ENCODE measurements around the gene SLC15A3.

The SLC15A3 gene

GRCh38 chr11:60939855-60940254, 12.1 kb downstream of the SLC15A3 start:
- H3K9ac ChIP-seq (ENCODE audit: low read length), result no peak overlapping the region
- no peak overlapping the region for H3K4me3 ChIP-seq (ENCODE audit: low read length)
- peaks cover 76% of the 10 kb centered on the region for H3K36me3 ChIP-seq (replicated peaks; ENCODE audit: low read depth, low read length)
- no peak overlapping the region for H2AFZ ChIP-seq (ENCODE audit: low read depth, low read length)
- H3K4me1 ChIP-seq (ENCODE audit: low read length), result peaks cover 26% of the 10 kb centered on the region
- H3K79me2 ChIP-seq (ENCODE audit: low read length), result peaks cover 24% of the 10 kb centered on the region
- H3K4me2 ChIP-seq (ENCODE audit: low read length), result no peak overlapping the region
- peaks cover 99% of the 10 kb centered on the region for H4K20me1 ChIP-seq (ENCODE audit: insufficient read depth, low read length)
- no peaks in the 10 kb centered on the region for H3K27me3 ChIP-seq (ENCODE audit: low read depth, low read length)
- TF ChIP-seq CTCF (IDR thresholded peaks at IDR 0.05; ENCODE audit: low read depth, low read length) (no peak), EZH2phosphoT487 (IDR thresholded peaks at IDR 0.05; ENCODE audit: low read depth) (no peak)
- no peak overlapping the region for H3K27ac ChIP-seq (ENCODE audit: low read length)
- no peaks in the 10 kb centered on the region for H3K9me3 ChIP-seq (ENCODE audit: insufficient read depth, low read length)

GRCh38 chr11:60939301-60939700, 12.7 kb downstream of the SLC15A3 start:
- peaks cover 31% of the 10 kb centered on the region for H3K4me1 ChIP-seq (ENCODE audit: low read length)
- no peak overlapping the region for H3K9ac ChIP-seq (ENCODE audit: low read length)
- H3K79me2 ChIP-seq (ENCODE audit: low read length), result peaks cover 19% of the 10 kb centered on the region
- H3K27ac ChIP-seq (ENCODE audit: low read length), result no peak overlapping the region
- H3K4me2 ChIP-seq (ENCODE audit: low read length), result no peak overlapping the region
- H3K27me3 ChIP-seq (ENCODE audit: low read depth, low read length), result no peaks in the 10 kb centered on the region
- H3K4me3 ChIP-seq (ENCODE audit: low read length), result no peak overlapping the region
- no peak overlapping the region for H2AFZ ChIP-seq (ENCODE audit: low read depth, low read length)
- no peak for TF ChIP-seq EZH2phosphoT487 (IDR thresholded peaks at IDR 0.05; ENCODE audit: low read depth)
- TF ChIP-seq CTCF (IDR thresholded peaks at IDR 0.05; ENCODE audit: low read depth, low read length), result no peak
- H3K9me3 ChIP-seq (ENCODE audit: insufficient read depth, low read length), result no peaks in the 10 kb centered on the region
- H4K20me1 ChIP-seq (ENCODE audit: insufficient read depth, low read length), result peaks cover 94% of the 10 kb centered on the region
- H3K36me3 ChIP-seq (replicated peaks; ENCODE audit: low read depth, low read length), result peaks cover 71% of the 10 kb centered on the region

- Histone ChIP-seq H3K4me2 (ENCODE audit: low read length) (no peak overlapping the region), H3K4me1 (ENCODE audit: low read length) (peaks cover 39% of the 10 kb centered on the region), H3K9ac (ENCODE audit: low read length) (no peak overlapping the region), H3K36me3 (replicated peaks; ENCODE audit: low read depth, low read length) (peaks cover 65% of the 10 kb centered on the region), H3K9me3 (ENCODE audit: insufficient read depth, low read length) (no peaks in the 10 kb centered on the region), H3K4me3 (ENCODE audit: low read length) (no peak overlapping the region), H3K27ac (ENCODE audit: low read length) (no peak overlapping the region), H3K27me3 (ENCODE audit: low read depth, low read length) (no peaks in the 10 kb centered on the region), H3K79me2 (ENCODE audit: low read length) (peaks cover 12% of the 10 kb centered on the region), H2AFZ (ENCODE audit: low read depth, low read length) (no peak overlapping the region), H4K20me1 (ENCODE audit: insufficient read depth, low read length) (peaks cover 86% of the 10 kb centered on the region)
- no peak for TF ChIP-seq CTCF (IDR thresholded peaks at IDR 0.05; ENCODE audit: low read depth, low read length)
- no peak for TF ChIP-seq EZH2phosphoT487 (IDR thresholded peaks at IDR 0.05; ENCODE audit: low read depth)
These were observed 13.5 kb downstream of the SLC15A3 start for GRCh38 chr11:60938500-60938899.

- Histone ChIP-seq H3K9me3 (ENCODE audit: insufficient read depth, low read length) (no peaks in the 10 kb centered on the region), H3K27ac (ENCODE audit: low read length) (no peak overlapping the region), H3K4me2 (ENCODE audit: low read length) (no peak overlapping the region), H3K79me2 (ENCODE audit: low read length) (peaks cover 6% of the 10 kb centered on the region; the same call in 1 of the 2 replicates), H3K27me3 (ENCODE audit: low read depth, low read length) (no peaks in the 10 kb centered on the region), H2AFZ (ENCODE audit: low read depth, low read length) (no peak overlapping the region), H3K4me3 (ENCODE audit: low read length) (no peak overlapping the region), H3K36me3 (replicated peaks; ENCODE audit: low read depth, low read length) (peaks cover 58% of the 10 kb centered on the region), H3K9ac (ENCODE audit: low read length) (no peak overlapping the region), H3K4me1 (ENCODE audit: low read length) (peaks cover 43% of the 10 kb centered on the region), H4K20me1 (ENCODE audit: insufficient read depth, low read length) (peaks cover 79% of the 10 kb centered on the region)
- TF ChIP-seq EZH2phosphoT487 (IDR thresholded peaks at IDR 0.05; ENCODE audit: low read depth) (no peak), CTCF (IDR thresholded peaks at IDR 0.05; ENCODE audit: low read depth, low read length) (no peak)
These were observed 14.2 kb downstream of the SLC15A3 start for GRCh38 chr11:60937811-60938210.
